Iris pigment epithelial cell (primary cell): ENCODE results near the gene HEATR3.

Experiments
- DNase-seq: peaks from one replicate; pipeline ENCODE4 v3.0.0-alpha.2; 2011; ENCODE audit warnings: low read depth

The HEATR3 gene, protein sequence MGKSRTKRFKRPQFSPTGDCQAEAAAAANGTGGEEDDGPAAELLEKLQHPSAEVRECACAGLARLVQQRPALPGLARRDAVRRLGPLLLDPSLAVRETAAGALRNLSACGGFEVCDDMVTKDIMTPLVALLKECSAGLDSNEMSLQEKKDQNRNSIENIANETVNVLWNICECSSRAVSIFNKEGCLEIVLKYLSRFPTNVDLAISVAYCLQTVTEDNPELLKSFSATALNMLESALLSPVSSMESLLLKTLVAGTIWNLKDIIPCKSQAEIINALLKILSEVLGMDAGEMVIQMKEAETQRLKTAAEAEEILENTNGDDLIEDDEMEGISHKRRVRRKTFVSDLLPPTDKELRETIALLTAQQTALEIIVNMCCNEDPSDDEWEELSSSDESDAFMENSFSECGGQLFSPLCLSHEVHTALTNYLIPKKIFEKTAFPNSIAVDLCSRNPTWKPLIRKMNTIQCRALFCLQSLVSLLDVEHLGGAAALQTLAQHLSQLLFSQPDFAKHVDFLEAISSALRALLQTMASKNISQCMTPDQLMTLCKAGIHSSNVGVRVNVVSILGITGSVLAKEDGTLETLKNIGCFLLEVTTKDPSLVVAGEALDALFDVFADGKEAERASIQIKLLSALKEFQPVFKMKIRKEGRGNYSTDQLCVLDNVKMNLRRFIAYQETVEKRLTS

DNA sequence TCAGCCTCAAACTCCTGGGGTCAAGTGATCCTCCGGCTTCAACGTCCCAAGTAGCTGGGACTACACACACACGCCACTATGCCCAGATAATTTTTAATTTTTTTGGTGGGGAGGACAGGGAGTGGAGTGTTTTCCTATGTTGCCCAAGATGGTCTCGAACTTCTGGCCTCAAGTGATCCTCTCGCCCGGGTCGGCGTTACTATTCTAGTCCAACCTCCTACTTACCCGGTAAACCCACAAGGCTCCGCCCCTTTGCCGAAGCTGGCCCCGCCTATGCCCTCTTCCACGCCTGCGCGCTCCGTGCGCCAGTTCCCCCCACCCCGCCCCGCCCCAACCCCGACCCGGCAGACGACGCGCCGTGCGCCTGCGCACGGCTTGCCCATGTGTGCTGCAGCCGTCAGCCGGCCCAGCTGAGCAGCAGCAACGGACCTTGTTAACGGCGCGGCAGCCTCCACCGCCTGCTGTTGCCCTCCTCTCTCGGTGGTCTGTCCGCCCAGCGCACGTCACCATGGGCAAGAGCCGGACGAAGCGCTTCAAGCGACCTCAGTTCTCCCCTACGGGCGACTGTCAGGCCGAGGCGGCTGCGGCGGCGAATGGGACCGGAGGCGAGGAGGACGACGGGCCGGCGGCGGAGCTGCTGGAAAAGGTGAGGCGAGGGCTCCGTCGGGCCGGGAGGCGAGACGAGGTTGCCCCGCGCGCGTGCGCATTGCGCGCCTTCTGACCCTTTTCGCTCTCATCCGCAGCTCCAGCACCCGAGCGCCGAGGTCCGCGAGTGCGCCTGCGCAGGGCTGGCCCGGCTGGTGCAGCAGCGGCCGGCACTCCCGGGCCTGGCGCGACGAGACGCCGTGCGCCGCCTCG lies at the start of gene HEATR3:
HEATR3 (plus strand) TSS at position 347 of the 858 bp plus-strand sequence; CDS start at position 509, 162 bp downstream.
- peak; percentile 92 for DNase-seq

DNA sequence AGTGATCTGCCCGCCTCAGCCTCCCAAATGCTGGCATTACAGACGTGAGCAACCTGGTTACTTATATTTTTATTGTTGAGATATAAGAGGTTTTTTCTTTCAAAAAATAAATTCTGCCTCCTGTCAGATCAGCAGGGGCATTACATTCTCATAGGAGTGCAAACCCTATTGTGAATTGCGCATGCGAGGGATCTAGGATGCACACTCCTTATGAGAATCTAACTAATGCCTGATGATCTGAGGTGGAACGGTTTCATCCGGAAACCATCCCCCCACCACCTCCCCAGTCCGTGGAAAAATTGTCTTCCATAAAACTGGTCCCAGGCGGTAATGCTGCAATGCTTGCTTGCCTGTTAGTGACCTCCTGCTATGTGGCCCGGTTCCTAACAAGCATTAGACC lies 48.2 kb upstream of the HEATR3 start:
- DNase-seq, result no peak

DNA sequence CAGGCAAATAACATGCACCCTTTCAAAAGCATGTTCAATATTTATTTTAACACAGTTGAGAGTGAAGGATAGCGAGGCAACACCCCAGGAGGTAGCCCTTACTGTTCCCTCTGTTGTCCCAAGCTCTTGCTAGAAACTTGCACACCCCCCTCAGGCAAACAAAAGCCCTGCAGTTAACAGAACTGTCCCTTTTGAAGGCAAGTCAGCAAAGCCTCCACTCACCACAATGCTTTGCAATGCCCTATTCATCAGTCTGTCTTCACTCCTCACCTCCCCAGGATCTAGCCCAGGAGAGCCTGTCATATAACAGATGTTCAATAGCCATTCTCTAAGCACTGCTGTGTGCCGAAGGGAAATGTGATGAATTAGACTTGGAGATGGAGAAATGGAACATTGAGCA lies 44.2 kb upstream of the HEATR3 start:
- DNase-seq, result peak; percentile 25

DNA sequence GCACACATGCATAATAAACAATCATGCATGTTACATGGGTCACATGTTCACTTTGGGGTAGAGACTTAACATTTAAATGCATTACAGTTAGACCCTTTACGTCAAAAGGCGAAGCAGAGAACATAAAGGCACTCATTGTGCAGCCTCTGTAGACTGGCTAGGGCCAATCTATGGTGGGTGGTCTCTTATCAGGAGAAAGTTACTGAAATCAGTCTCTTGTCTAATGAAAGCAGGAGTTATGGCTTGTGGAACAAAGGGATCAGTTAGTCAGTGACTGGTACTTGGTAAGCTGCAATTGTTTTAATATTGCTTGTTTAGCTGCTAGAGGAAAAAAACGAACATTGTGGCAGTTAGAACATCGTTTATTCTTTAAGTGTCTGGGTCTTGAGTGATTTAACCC lies 42.1 kb upstream of the HEATR3 start:
- DNase-seq, result no peak

DNA sequence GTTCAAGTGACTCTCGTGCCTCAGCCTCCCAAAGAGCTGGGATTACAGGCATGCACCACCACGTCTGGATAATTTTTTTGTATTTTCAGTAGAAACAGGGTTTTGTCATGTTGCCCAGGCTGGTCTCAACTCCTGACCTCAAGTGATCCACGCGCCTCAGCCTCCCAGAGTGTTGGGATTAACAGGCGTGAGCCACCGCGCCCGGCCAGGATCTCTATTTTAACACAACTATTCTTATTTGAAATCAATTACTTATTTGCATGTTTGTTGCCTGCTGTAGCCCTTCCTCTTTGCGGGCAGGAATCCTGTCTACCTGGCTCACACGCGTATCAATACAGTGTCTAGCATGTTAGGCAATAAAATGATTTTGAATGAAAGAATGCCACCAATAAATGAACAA lies 41.6 kb upstream of the HEATR3 start:
- no peak for DNase-seq

DNA sequence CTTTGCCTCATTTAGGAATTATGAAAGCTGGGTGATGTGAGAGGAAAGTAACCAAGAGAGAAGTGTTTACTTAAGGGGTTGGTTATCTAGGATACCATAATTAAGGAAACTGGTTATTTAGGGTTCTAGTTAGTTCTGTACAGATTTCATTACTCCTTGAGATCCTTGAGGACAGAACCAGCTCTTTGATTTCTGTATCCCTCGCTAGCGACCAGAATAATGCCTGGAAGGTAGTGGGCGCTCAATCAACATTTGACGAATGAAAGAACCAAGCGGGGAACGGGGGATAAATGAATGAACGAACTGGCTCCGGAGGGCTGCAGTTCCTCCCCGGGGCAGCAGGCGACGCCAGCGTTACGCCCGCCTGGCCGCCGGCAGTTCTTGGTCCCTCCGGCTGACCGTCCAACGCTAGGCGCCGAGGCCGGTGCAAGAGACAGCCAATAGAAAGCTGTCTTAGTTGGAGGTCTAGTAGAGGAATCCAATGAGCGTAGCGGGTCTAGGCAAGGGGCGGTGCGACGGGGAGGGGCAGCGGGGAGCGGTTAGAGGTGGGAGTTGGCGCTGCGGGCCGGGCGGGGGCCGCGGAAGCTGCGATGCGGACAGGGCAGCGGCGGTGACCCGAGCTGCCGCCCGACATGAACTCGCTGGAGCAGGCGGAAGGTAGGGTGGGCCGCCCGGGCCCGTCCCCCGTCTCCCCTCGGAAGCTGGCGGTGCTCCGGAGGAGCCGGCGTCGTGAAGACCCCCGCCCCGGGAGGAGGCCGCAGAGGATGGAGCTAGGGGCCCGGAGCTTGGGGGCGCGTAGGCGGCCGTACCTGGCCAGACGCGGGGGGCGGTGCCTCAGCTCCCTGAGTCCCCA lies 40.9 kb upstream of the HEATR3 start, which contains the start of gene CNEP1R1:
CNEP1R1 (plus strand) TSS at position 542 of the 853 bp plus-strand sequence; CDS start at position 633, 91 bp downstream.
- peak; percentile 96 for DNase-seq

DNA sequence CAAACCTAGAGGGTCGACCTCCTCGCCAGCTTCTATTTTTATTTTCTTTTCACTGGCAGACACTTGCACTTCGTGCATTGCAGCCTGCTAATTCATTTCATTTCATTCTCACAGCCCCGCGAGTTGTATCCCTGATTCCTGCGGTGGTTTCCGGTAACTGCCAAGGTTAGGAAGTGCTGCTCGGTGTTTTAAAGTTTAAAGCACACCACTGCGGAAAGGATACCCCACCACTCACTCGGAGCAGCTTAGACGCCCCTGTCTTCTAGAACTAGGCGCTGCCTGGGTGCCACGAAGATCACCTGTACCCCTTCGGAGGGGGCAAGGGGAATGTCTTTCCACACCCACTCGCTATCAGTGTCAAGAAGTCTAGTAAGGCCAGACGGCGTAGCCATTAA lies 40.2 kb upstream of the HEATR3 start:
- peak; percentile 23 for DNase-seq

DNA sequence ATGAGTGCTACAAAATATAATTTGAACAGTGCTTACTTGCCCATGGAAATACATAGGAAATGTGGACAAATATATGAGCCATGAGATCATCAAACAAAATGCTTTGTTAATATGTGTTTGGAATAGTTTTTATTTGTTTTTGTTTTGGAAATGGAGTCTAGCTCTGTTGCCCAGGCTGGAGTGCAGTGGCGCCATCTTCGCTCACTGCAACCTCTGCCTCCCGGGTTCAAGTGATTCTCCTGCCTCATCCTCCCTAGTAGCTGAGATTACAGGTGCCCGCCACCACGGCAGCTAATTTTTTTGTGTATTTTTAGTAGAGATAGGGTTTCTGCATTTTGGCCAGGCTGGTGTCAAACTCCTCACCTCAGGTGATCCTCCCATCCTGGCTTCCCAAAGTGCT lies 37.9 kb upstream of the HEATR3 start:
- no peak for DNase-seq

DNA sequence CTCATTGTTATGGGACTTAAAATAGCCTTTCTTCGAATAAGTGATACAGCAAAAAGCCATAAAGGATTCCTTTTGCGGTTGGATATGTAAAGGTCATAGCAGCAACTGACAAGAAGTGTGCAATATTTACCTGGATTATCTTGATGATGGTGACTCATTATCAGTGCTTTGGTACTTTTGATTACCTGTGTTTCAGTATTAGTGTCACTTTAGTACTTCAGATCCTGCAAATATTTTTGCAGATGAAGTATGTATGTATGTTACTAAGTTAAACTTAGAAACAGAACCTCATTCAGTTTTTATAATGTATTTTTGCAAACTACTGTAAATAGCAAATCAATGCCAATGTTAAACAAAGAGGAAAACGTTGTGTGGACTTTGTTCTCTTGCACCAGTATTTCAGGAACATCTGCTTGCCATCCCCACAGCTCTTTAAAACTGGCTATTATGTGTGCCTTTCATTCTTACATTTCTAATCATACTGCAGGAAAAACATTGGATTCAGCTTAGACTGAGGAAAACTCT lies 30.2 kb upstream of the HEATR3 start:
- DNase-seq, result no peak

DNA sequence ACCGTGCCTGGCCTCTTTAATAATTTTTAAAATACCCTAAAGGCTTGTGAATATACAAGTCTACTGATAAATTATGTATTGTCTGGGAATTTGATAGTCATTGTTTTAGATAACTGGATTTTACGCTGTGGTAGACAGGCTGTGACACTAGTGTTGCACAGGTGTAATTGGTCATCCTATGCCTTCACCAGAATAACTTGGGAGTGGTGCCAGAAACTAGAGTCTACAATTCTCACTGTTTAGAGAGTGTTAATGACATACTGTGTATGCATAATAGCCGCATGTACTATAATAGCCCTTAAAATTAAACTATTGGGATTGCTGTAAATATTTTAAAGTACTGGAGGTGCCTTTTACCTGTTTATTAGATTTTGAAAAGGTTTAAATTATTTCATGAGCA lies 29.3 kb upstream of the HEATR3 start:
- DNase-seq, result no peak

DNA sequence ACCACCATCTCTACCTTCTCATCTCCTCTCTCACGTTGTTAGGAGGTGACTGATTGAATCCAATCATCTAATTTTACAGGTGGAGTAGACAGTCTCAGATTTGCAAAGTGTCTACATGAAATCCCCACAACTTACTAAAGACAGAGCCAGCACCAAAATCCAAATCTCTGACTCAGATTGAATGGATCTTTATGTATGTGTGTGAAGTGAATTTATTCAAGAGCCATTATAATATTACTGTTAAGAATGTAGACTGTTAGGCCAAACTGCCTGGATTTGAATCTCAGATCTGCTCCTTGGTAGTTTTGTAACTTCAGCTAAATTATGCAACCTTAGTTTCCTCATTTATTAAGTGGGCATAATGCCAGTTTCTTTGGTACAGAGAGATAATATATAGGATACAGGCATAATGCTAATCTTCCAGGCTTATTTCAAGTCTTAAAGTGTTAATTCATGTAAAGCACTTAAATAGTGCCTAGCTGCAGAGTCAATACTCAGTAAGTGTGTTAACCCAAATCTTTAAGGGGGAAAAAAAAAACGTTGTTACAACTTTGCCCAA lies 28.0 kb upstream of the HEATR3 start:
- peak; percentile 39 for DNase-seq

DNA sequence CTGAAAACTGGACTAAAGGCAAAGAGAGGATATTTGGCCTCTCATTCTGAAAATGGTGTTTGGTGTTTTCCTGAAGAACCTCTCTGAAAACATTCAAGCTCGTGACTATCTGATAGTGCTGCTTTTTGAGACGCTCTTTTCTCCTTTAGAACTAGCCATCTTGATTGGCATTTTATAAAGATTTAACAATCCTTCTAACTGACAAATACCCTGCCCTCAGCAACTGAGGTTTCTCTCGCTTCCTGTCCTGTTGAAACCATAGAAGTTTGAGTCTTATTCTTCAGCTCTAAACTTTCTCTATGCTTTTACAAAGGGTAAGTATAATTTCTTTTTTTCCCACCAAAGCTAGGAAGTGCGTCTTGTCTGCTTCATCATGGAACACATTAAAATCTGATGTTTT lies 27.5 kb upstream of the HEATR3 start:
- DNase-seq, result no peak

DNA sequence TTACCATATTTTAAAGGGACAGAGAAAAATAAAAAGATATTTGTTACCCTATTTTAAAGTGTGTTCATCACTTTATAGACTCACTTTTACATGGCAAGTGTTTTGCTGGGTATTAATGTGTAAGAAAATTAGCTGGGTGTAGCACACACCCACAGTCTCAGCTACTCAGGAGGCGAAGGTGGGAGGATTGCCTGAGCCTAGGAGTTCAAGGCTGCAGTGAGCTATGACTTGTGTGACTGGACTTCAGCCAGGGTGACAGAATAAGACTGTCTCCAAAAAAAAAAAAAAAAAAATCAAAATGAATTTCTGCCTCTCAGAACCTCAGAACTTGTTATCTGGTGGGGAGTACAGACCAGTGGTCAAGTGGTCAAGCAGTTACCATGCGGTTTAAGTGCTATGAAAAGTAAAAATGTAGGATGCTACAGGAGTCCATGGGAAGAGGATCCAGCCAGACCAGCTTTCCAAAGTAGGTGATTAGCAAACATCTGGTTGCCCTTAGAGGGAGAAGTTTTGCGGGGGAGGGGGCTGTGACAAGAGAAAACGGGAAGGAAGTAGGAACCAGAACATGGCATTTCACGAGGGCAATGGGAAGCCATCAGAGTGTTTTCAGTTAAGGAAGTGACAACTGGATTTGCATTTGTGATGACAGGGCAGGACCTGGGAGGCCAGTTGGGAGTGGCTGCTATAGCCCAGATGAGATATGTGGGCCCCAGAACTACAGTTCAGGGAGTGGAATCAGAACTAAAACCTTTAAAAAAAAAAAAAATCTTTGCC lies 26.8 kb upstream of the HEATR3 start:
- DNase-seq, result no peak

DNA sequence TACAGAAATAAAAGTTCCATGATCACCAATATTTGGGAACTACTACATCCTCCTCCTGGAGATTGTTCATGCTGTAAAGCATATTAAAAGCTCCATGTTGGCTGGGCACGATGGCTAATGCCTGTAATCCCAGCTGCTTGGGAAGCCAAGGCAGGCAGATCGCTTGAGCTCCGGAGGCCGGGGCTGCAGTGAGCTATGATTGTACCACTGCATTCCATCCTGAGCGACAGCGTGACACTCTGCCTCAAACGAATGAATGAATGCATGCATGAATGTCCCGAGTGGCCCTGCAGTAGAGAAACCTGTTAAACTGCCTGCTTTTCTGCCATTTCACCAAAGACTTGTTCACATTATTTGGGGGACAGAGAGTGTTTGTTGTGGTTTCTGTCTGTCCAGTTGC lies 25.8 kb upstream of the HEATR3 start:
- DNase-seq, result peak; percentile 11

DNA sequence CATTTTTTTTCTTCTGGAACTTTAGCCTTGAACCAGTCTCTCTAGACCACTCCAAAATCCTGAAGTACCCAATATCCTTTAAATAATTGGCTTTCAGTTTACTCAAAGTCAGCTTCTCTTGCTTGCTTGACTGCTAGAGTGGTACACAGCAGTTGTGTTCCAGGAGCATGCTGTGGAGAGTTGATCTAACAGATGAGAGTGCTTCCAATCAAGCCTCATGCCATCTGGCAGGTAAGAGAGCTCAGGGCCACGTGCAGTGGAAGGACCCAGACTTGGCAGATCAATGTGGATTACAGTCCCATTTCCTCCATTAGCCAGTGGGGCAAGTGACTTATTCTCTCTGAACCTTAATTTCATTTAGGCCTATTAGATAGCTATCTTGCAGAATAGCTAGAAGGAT lies 25.1 kb upstream of the HEATR3 start:
- DNase-seq, result no peak

DNA sequence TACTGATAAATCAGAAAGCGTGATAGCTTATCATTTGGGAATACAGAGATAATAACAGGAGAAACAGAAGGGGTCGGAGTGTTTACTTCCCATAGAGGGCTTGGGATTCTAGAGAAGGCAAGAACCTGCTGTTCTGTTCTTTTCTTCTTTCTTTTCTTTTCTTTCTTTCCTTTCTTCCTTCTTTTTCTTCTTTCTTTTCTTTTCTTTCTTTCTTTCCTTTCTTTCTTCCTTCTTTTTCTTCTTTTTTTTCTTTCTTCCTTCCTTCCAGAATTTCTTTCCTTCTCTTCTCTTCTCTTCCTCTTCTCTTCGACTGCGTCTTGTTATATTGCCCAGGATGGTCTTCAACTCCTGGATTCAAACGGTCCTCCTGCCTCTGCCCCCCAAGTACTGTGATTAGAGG lies 22.4 kb upstream of the HEATR3 start:
- no peak for DNase-seq

DNA sequence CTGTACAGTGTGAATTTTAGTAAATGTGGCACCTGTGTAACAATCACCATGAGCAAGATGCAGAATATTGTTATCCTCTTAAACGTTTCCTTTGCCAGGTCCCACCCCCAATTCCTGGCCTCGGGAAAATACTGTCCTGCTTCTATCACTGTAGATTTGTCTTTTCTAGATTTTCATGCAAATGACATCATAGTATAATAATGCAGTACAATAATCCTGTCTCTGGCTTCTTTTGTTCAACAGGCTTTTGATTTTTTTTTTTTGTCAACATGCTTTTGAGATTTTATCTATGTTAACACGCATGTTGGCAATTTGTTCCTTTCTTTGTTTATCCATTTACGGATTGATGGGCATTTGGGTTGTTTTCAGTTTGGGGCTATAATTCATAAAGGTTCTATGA lies 20.4 kb upstream of the HEATR3 start:
- no peak for DNase-seq

DNA sequence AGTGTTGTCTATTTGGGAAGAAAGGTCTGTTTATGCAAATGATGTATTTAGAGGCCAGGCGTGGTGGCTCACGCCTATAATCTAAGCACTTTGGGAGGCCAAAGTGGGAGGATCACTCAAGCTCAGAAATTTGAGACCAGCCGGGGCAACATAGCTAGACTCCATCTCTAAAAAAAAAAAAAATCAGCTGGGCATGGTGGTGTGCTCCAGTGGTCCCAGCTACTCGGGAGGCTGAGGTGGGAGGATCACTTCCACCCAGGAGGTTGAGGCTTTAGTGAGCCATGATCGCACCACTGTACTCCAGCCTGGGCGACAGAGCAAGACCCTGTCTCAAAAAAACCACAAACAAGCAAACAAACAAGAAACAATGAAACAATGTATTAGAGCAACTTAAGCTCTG lies 18.9 kb upstream of the HEATR3 start:
- DNase-seq, result no peak

DNA sequence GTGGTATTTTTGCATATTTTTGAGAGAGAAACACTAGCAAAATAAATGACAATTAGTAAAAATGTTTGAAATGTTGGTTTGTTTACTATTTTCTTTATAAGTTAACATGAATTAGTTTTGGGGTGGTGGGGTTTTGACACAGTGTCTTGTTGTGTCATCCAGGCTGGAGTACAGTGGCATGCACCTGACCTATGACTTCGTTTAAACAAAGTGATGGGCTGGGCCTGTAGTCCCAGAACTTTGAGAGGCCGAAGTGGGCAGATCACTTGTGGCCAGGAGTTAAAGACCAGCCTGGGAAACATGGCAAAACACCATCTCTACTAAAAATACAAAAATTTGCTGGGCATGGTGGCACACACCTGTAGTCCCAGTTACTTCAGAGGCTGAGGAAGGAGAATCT lies 17.9 kb upstream of the HEATR3 start:
- DNase-seq, result no peak

DNA sequence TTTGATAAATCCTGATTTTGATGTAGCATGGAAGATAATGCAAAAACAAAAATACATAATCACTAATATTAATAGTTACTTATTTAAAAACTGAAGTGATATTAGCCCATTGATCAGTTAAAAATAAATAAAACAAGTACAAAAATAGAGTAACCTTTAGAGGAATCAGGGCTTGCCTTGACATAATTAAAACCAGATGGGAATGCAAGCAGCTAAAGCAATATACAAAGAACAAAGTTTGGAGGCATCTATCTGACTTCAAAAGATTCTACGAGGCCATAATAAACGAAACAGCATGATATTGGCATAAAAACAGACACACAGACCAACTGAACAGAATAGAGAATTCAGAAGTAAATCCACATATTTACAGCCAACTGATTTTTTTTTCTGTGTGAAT lies 15.0 kb upstream of the HEATR3 start:
- no peak for DNase-seq
